HCT116 (cell line): Measurements from ENCODE around the gene FXYD1. TPM values are rescaled to one million over a fixed set of nuclear protein-coding genes. Genes with fewer than 3 reads are reported as not detected.

Experiments
- ATAC-seq: fragments of 200-7000 bp; cut with Tn5 transposase; 2 replicates; pipeline ENCODE4 v1.9.1; 2020; ENCODE audit warnings: mild to moderate bottlenecking, moderate library complexity
- BruUV-seq: library from RNA; stranded (reverse); fragments of 400-500 nt; replicated peaks from 2 replicates; lab custom pipeline; 2021; lab: Mats Ljungman, UMichigan
- CTCF ChIA-PET: fragments of 300-600 bp; sonication (Branson Sonifier 250); formaldehyde crosslinking; loops from one replicate; lab custom pipeline; 2021; ENCODE audit warnings: antibody characterized with exemption; lab: Charles Lee
- POLR2A ChIA-PET: fragments of 300-600, 350-600 bp; sonication (Branson Sonifier 250); formaldehyde crosslinking; loops from one replicate; lab custom pipeline; 2021; ENCODE audit warnings: antibody characterized with exemption; lab: Charles Lee
- RAD21 ChIA-PET, 2 experiments: fragments of 300-600 bp; sonication (Branson Sonifier 250); formaldehyde crosslinking; loops; one replicate each; lab custom pipeline; 2023; ENCODE audit warnings: low total read pairs in 2 of 2; ENCODE audit not compliant: uncharacterized antibody in 2 of 2, unreplicated experiment in 2 of 2, low non-redundant PET in 1 of 2; lab: Charles Lee
- DNase-seq: peaks from one replicate; pipeline ENCODE4 v3.0.0-alpha.2; 2010; ENCODE audit warnings: low read depth, low spot score
- H2AFZ ChIP-seq: fragments of 200-600 bp; shearing (Covaris generic), sonication (generic); 2 replicates; pipeline ENCODE4 v1.6.1; 2017; ENCODE audit warnings: low read depth, mixed run types, mixed read lengths, antibody characterized with exemption, low read length; ENCODE audit not compliant: poor library complexity, severe bottlenecking
- H3K27ac ChIP-seq: 2 replicates; pipeline ENCODE4 v1.5.1; 2012; ENCODE audit warnings: low read depth, low read length
- H3K27me3 ChIP-seq: fragments of 200-600 bp; sonication (generic); 2 replicates; pipeline ENCODE4 v1.6.1; 2016; ENCODE audit warnings: mixed run types, low read length, mixed read lengths; ENCODE audit not compliant: insufficient read depth
- H3K36me3 ChIP-seq, 2 experiments: fragments of 200-500 bp in 1 of 2; fragments of 200-600 bp in 1 of 2; sonication (Bioruptor generic) in 1 of 2; sonication (generic) in 1 of 2; 2 replicates each; pipeline versions ENCODE4 v1.5.1 to v1.6.1; 2014 to 2016; ENCODE audit warnings: low read length in 2 of 2, inconsistent platforms in 1 of 2, mixed read lengths in 1 of 2, mixed run types in 1 of 2; ENCODE audit not compliant: insufficient read depth in 2 of 2, control insufficient read depth in 1 of 2
- H3K4me1 ChIP-seq, 2 experiments: fragments of 200-600 bp in 1 of 2; sonication (generic) in 1 of 2; 2 replicates each; pipeline versions ENCODE4 v1.5.1 to v1.6.1; 2012 to 2017; ENCODE audit warnings: low read length in 2 of 2, inconsistent platforms in 1 of 2, mild to moderate bottlenecking in 1 of 2, mixed read lengths in 1 of 2, mixed run types in 1 of 2, moderate library complexity in 1 of 2; ENCODE audit not compliant: insufficient read depth in 2 of 2, control insufficient read depth in 1 of 2
- H3K4me2 ChIP-seq: fragments of 200-600 bp; sonication (generic); 2 replicates; pipeline ENCODE4 v1.6.1; 2017; ENCODE audit warnings: mixed run types, low read length, mixed read lengths
- H3K4me3 ChIP-seq, 2 experiments: fragments of 200-600 bp in 1 of 2; sonication (generic) in 1 of 2; replicated peaks in 1 of 2; 2 replicates each; pipeline ENCODE4 v1.5.1; 2011 to 2016; ENCODE audit warnings: low read length in 2 of 2, control low read depth in 1 of 2, low read depth in 1 of 2, mild to moderate bottlenecking in 1 of 2, mixed read lengths in 1 of 2, mixed run types in 1 of 2
- H3K79me2 ChIP-seq: fragments of 200-600 bp; sonication (generic); 2 replicates; pipeline ENCODE4 v1.6.1; 2017; ENCODE audit warnings: mild to moderate bottlenecking, mixed run types, low read length, moderate library complexity, mixed read lengths; ENCODE audit not compliant: insufficient read depth
- H3K9ac ChIP-seq: fragments of 200-600 bp; sonication (generic); 2 replicates; pipeline ENCODE4 v1.6.1; 2016; ENCODE audit warnings: low read length, mixed read lengths
- H3K9me2 ChIP-seq: fragments of 200-600 bp; sonication (generic), shearing (Covaris generic); 2 replicates; pipeline ENCODE4 v1.6.1; 2017; ENCODE audit warnings: mixed run types, mild to moderate bottlenecking, moderate library complexity; ENCODE audit not compliant: insufficient read depth
- H3K9me3 ChIP-seq, 2 experiments: fragments of 200-500 bp in 1 of 2; fragments of 200-600 bp in 1 of 2; sonication (Bioruptor generic) in 1 of 2; sonication (generic) in 1 of 2; 2 replicates each; pipeline ENCODE4 v1.6.1; 2014 to 2017; ENCODE audit warnings: low read length in 2 of 2, mixed read lengths in 2 of 2, inconsistent platforms in 1 of 2, low read depth in 1 of 2, mild to moderate bottlenecking in 1 of 2, mixed run types in 1 of 2, moderate library complexity in 1 of 2; ENCODE audit not compliant: control insufficient read depth in 1 of 2, insufficient read depth in 1 of 2
- H4K20me1 ChIP-seq: fragments of 200-600 bp; sonication (generic), shearing (Covaris generic); 2 replicates; pipeline ENCODE4 v1.6.1; 2017; ENCODE audit warnings: mixed run types, mild to moderate bottlenecking, moderate library complexity; ENCODE audit not compliant: insufficient read depth
- CBX3 ChIP-seq: IDR thresholded peaks from 2 replicates; pipeline ENCODE4 v1.6.1; 2012; ENCODE audit warnings: low read depth
- CTCF ChIP-seq, 3 experiments: fragments of 200-600 bp in 1 of 3; sonication (generic) in 1 of 3; IDR thresholded peaks in 2 of 3; conservative IDR thresholded peaks in 1 of 3; 2 replicates each; pipeline ENCODE4 v1.5.1; 2012 to 2017; ENCODE audit warnings: low read depth in 2 of 3, low read length in 2 of 3, antibody characterized with exemption in 1 of 3, borderline replicate concordance in 1 of 3, control low read depth in 1 of 3, mild to moderate bottlenecking in 1 of 3, mixed read lengths in 1 of 3, mixed run types in 1 of 3, moderate library complexity in 1 of 3; ENCODE audit not compliant: insufficient read depth in 1 of 3
- EGR1 ChIP-seq: IDR thresholded peaks from 2 replicates; pipeline ENCODE4 v1.6.1; 2012; ENCODE audit warnings: low read depth
- ELF1 ChIP-seq: IDR thresholded peaks from 2 replicates; pipeline ENCODE4 v1.6.1; 2012; ENCODE audit warnings: low read depth, borderline replicate concordance
- EZH2 ChIP-seq: fragments of 200-600 bp; sonication (generic); IDR thresholded peaks from 2 replicates; pipeline ENCODE4 v1.6.1; 2017; ENCODE audit warnings: antibody characterized with exemption, mixed run types
- EZH2phosphoT487 ChIP-seq: fragments of 200-600 bp; IDR thresholded peaks from 2 replicates; pipeline ENCODE4 v1.6.1; 2018; ENCODE audit warnings: antibody characterized with exemption, borderline replicate concordance
- FOSL1 ChIP-seq: IDR thresholded peaks from 2 replicates; pipeline ENCODE4 v1.6.1; 2012; ENCODE audit warnings: low read depth
- MAX ChIP-seq: IDR thresholded peaks from 2 replicates; pipeline ENCODE4 v1.6.1; 2012
- POLR2A ChIP-seq: IDR thresholded peaks from 2 replicates; pipeline ENCODE4 v1.7.0; 2011; ENCODE audit warnings: borderline replicate concordance; ENCODE audit not compliant: insufficient read depth, insufficient read length; ENCODE audit errors: extremely low read depth
- POLR2AphosphoS5 ChIP-seq: IDR thresholded peaks from 2 replicates; pipeline ENCODE4 v1.6.1; 2011; ENCODE audit warnings: mild to moderate bottlenecking, low read depth, low read length, moderate library complexity
- RAD21 ChIP-seq: IDR thresholded peaks from 2 replicates; pipeline ENCODE4 v1.6.1; 2012; ENCODE audit warnings: low read depth, mild to moderate bottlenecking
- SP1 ChIP-seq: IDR thresholded peaks from 2 replicates; pipeline ENCODE4 v1.6.1; 2012; ENCODE audit warnings: low read depth
- SRF ChIP-seq: IDR thresholded peaks from 2 replicates; pipeline ENCODE4 v1.6.1; 2012; ENCODE audit warnings: low read depth
- YY1 ChIP-seq: IDR thresholded peaks from 2 replicates; pipeline ENCODE4 v1.6.1; 2011; ENCODE audit warnings: low read length, low read depth, moderate library complexity, mild to moderate bottlenecking; ENCODE audit not compliant: insufficient replicate concordance; ENCODE audit errors: extremely low read depth
- ZBTB33 ChIP-seq: IDR thresholded peaks from 2 replicates; pipeline ENCODE4 v1.6.1; 2011; ENCODE audit warnings: mild to moderate bottlenecking, low read length, moderate library complexity; ENCODE audit not compliant: insufficient replicate concordance; ENCODE audit errors: extremely low read depth
- ZFX ChIP-seq: fragments of 450-650 bp; IDR thresholded peaks from 2 replicates; pipeline ENCODE4 v1.6.1; 2017
- ZNF274 ChIP-seq: fragments of 200-500 bp; sonication (Bioruptor generic); IDR thresholded peaks from 2 replicates; pipeline ENCODE4 v1.6.1; 2014; ENCODE audit warnings: mild to moderate bottlenecking, low read depth, low read length, inconsistent platforms
- intact Hi-C: fragments of 100-400 bp; cut with micrococcal nuclease; formaldehyde crosslinking; loops from 2 replicates; pipeline ENCODE4 v1.10.0; 2022
- total RNA-seq: library from RNA; stranded (reverse); gene quantifications from one replicate; pipeline ENCODE4 v1.2.1, GENCODE V29; 2021; ENCODE audit not compliant: unreplicated experiment

The FXYD1 gene
- total RNA-seq, 1 experiment from 2014 or later: 7.8 TPM

GRCh38 chr19:35157431-35157830, 18.8 kb downstream of the FXYD1 start:
- TF ChIP-seq ZBTB33 (no peak), EZH2phosphoT487 (no peak), MAX (no peak), ZFX (no peak), RAD21 (no peak), CTCF (IDR thresholded peaks at IDR 0.05 in 2 of 3, conservative IDR thresholded peaks at IDR 0.05 in 1 of 3; ENCODE audit: borderline replicate concordance in 1 of 3, insufficient read depth in 1 of 3, low read depth in 2 of 3, low read length in 2 of 3) (no peak), SRF (no peak), ELF1 (no peak), EZH2 (no peak), CBX3 (no peak), EGR1 (no peak), POLR2A (no peak), YY1 (no peak), FOSL1 (no peak), ZNF274 (no peak), POLR2AphosphoS5 (no peak), SP1 (no peak)
- Histone ChIP-seq H3K9me3 (peaks cover 0 to 2% of the 10 kb centered on the region in 2 experiments; a peak in 1 of 4 replicates), H3K79me2 (peaks cover 30% of the 10 kb centered on the region; the same call in 1 of the 2 replicates), H3K9ac (no peak overlapping the region), H4K20me1 (no peaks in the 10 kb centered on the region), H3K4me2 (no peak overlapping the region), H3K4me3 (no peak overlapping the region), H3K27ac (no peak overlapping the region), H3K4me1 (peaks cover 9 to 46% of the 10 kb centered on the region in 2 experiments), H3K9me2 (no peaks in the 10 kb centered on the region), H3K36me3 (peaks cover 13 to 54% of the 10 kb centered on the region in 2 experiments), H3K27me3 (no peaks in the 10 kb centered on the region), H2AFZ (no peak overlapping the region)
- RAD21 ChIA-PET: no interaction called here
- CTCF ChIA-PET: no interaction called here
- DNase-seq (no peak), ATAC-seq (no peak)
- no TSS peak for BruUV-seq
- intact Hi-C loops: no loop called here
- POLR2A ChIA-PET: no interaction called here
